SK-N-MC (cell line): ENCODE measurements around the gene MAPKAPK5.

ENCODE experiments used
- EZH2 ChIP-seq: fragments of 200-600 bp; sonication (generic); IDR thresholded peaks from one replicate; pipeline ENCODE4 v1.6.1; 2017; ENCODE audit warnings: antibody characterized with exemption
- FOXP2 ChIP-seq: optimal IDR thresholded peaks from 2 replicates; pipeline ENCODE3; 2011; ENCODE audit warnings: mild to moderate bottlenecking, moderate library complexity; ENCODE audit not compliant: insufficient read depth; ENCODE audit errors: extremely low read length, control extremely low read depth
- POLR2AphosphoS5 ChIP-seq: IDR thresholded peaks from 2 replicates; pipeline ENCODE4 v1.6.1; 2012; ENCODE audit warnings: mild to moderate bottlenecking, low read depth, low read length, borderline replicate concordance

DNA sequence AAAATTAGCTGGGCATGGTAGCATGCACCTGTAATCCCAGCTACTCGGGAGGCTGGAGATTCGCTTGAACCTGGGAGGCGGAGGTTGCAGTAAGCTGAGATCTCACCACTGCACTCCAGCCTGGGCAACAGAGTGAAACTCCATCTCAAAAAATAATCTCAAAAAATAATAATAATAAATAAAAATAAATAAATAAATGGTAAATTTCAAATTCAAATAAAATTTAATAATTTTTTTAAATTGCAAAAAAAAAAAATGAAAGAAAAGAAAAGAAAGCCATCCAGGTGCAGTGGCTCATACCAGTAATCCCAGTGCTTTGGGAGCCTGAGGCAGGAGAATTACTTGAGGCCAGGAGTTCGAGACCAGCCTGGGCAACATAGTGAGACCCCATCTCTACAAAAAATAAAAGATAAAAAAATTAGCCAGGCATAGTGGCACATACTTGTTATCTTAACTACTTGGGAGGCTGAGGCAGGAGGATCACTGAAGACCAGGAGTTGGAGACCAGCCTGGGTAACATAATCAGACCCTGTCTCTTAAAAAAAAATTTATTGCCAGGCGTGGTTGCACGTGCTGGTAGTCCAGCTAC, 38.9 kb upstream of the MAPKAPK5 start:
- no peak for TF ChIP-seq FOXP2
- no peak for TF ChIP-seq POLR2AphosphoS5
- no peak for TF ChIP-seq EZH2
